ENCODE results near the gene RTF1. TPM values are rescaled to one million over a fixed set of nuclear protein-coding genes. Genes with fewer than 3 reads are reported as not detected.

RTF1 gene
- total RNA-seq, 1 donor from 2014 or later, result 10.5 TPM

Other genes with a start within 250 kb of the RTF1 start
- gene EXD1, start 186.3 kb upstream of the RTF1 start, total RNA-seq, result not detected
- gene CHP1, start 185.8 kb upstream of the RTF1 start, total RNA-seq, result 176 TPM
- 0.38 TPM for gene OIP5, start 84.5 kb upstream of the RTF1 start, total RNA-seq
- 3.3 TPM for gene NUSAP1, start 84.2 kb upstream of the RTF1 start, total RNA-seq
- gene NDUFAF1, start 14.6 kb upstream of the RTF1 start, total RNA-seq, result 25.2 TPM
- 0.91 TPM for gene ITPKA, start 76.8 kb downstream of the RTF1 start, total RNA-seq
- 2.3 TPM for gene LTK, start 96.7 kb downstream of the RTF1 start, total RNA-seq
- gene RPAP1, start 127.2 kb downstream of the RTF1 start, total RNA-seq, result 23.3 TPM
- gene TYRO3, start 142.1 kb downstream of the RTF1 start, total RNA-seq, result 1.5 TPM
- gene MGA, start 243.3 kb downstream of the RTF1 start, total RNA-seq, result 10.7 TPM

All from left lobe of liver (tissue), 1 donor.